ENCODE data around the gene C3orf49.

- no peak for TF ChIP-seq BHLHE40 (IDR thresholded peaks at IDR 0.05; ENCODE audit: low read length)
- no peak for TF ChIP-seq SMAD3 (CRISPR knock-in tag; IDR thresholded peaks at IDR 0.05)
Observed at GRCh38 chr3:63808633-63809032, 10.5 kb upstream of the C3orf49 start.

Measured in HepG2 (cell line).